CD4-positive, alpha-beta T cell treated with Interleukin-17A for 1 hour (primary cell): ENCODE data around the gene BZW2.

ENCODE experiments used
- DNase-seq: peaks from one replicate; pipeline ENCODE4 v3.0.0-alpha.2; 2020

The BZW2 gene

DNA sequence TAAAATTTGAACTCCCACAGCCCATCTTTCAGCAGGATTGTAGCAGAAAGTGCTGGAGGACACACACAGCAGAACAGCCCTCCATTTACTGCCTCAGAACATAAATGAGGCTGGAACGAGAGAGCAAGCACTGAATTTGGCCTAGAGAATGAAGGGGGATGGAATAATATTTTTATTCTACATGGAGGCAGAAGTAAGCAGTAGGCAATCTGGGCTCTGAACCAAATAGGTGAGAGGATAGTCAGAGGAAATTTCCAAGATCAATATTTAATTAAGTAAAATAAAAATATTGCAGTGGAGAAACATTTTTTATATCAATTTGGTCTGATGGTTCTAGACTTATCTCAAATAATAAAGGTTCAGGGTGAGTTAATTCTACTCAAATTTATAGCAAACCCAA, 78.4 kb downstream of the BZW2 start:
- DNase-seq = no peak

GRCh38 chr7:16726189-16726588, 80.2 kb downstream of the BZW2 start:
- DNase-seq = no peak

DNA sequence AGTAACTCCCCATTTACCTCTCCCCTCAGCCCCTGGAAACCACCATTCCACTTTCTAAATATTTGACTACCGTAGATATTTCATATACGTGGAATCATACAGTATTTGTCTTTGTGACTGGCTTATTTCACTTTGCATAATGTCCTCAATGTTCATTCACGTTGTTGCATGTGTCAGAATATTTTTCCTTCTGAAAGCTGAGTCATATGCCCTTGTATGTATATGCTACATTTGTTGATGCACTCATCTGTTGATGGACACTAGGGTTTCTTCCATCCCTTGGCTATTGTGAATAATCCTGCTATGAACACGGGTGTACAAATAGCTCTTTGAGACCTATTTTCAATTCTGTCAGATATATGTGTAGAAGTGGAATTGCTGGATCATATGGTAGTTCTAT, 81.8 kb downstream of the BZW2 start:
- DNase-seq = no peak

DNA sequence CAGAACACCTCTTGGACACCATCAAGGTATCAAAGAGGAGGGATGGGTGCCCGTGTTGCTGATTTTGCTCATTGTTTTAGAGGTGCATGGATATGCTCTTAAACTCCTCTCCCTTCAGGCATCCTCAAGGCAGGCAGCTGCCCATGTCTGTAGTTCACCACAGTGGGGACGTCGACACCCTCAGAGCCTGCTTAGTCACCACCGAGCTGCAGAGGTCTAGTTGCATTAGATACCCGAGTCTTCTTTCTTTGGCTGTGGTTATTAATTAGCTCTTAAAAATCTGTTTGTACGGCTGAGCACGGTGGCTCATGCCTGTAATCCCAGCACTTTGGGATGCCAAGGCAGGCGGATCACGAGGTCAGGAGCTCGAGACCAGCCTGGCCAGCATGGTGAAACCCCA, 82.8 kb downstream of the BZW2 start:
- no peak for DNase-seq

DNA sequence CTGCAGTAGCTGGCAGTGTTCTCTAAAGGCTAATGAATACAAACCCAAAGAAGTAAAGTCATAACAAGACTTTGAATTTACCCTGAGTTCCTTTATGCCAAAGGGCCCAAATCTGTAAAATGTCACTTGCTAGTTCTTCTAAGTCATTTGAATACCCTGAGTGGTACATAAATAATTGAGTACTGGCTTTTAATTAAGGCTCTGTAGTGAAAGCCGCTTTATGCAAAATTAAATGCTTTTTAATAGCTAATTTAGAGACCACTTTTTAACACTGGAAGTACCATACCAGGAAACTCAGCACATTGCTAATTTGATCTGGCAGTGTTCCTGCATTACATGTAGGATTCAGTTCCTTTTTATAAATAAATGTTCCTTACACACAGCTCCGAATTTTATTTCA, 83.6 kb downstream of the BZW2 start:
- no peak for DNase-seq

- no peak for DNase-seq
These were observed 85.0 kb downstream of the BZW2 start for GRCh38 chr7:16730937-16731336.

DNA sequence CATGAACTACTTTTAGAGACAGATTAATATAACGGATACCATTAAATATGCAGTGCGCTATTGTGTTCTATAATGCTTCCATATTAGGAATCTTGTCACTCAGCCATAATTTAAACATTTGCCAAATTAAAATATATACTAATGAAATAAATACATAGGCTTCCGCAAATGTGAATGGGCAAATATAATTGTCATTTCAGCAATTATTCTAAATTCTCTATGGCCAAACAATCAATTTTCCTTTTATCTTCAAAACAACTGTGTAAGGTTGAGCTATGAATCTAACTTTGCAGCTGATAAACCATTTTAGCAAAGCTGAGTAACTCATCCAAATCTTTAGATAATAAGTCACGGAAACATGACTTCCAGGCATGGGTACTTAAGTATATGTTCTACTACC, 86.8 kb downstream of the BZW2 start:
- DNase-seq = no peak

DNA sequence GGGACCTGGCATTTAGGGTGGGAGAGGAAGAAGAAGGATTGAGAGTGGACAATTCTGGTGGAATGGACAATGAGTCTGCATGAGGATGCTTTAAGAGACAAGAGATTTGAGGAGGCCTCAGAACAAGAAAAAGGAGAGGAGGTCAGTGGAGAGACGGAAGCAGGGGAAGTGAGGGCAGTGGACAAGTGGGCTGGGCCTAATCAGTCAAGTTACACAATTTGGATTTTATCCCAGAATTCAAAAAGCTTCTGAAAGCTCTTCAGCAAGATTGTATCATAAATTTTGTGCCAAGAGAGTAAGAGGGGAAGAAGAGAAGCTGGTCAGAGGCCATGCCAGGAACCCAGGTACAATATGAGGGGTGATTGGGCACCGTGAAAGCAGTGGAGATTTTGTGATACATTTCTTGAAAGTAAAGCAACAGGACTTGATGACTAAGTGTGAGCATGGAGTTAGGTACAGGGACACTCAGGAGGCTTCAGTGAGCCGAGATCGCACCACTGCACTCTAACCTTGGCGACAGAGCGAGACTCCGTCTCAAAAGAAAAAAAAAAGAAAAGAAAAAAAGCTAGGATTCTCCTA, 88.3 kb downstream of the BZW2 start:
- no peak for DNase-seq

DNA sequence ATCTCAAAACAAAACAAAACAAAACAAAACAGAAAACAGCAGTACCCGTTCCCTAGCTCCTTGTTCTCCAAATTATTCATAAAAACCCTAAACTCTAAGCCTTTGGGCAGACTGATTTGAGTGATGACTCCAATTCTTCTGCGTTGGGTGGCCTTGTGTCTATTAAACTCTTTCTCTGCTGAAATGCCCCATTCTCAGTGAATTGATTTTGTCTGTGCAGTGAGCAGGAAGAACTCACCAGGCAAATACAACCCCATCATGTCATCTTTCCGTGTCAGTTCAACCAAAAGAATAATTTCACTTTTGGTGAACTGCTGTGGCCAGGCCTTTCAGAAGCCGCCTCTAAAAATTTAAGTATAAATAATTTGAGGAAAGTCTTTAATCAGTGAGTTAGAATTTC, 89.0 kb downstream of the BZW2 start:
- DNase-seq = no peak

DNA sequence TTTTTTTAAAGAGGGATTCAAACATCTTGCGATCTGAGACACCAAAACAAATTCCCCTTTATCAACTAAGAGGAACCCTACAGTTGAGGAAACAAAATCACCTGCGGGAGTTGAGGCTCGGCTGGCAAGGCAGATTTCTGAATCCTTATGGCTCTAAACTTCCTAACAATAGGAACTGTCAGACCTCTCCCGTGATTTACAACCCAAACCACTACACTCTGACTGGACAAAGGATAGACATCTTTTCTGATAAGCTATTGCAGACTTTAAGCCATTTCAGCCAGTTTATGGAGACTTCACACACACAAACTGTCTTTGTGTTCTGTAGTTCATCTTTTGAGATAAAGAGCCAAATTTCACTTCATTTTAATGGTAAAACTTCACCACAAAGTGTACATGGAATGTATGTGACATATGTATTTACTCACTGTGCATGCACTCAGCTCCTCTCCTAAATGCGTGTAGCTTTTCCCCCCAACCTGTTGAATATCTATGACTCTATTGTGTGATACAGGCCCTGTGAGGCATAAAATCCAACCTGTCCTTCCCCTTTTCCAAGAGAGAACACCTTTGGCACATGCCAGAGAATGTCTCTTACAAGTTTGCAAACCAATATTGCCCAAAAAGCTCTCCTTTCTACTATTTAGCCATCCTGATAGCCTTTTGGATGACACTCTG, 92.2 kb downstream of the BZW2 start:
- DNase-seq = no peak

GRCh38 chr7:16739863-16740622, 94.1 kb downstream of the BZW2 start:
- no peak for DNase-seq

- no peak for DNase-seq
These were observed 94.6 kb downstream of the BZW2 start for GRCh38 chr7:16740623-16740953.

GRCh38 chr7:16740996-16741395, 95.0 kb downstream of the BZW2 start:
- no peak for DNase-seq

DNA sequence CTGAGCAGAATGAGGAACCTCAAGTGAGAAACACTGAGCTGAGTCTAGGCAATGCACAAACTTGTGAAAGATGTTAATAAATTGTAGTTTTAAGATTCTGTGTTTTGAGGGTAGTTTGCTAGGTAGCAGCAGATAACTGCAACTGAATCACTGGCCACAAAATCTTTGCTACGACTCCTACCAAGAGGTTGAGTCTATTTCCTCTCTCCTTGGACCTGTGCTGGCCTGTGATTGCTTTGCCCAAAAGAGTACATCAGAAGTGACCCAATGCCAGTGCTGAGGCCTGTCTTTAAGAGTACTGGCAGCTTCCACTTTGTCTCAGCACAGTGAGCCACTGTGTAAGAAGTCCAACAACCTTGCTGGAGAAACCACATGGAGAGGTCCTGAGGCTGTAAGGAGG, 95.7 kb downstream of the BZW2 start:
- DNase-seq = no peak

GRCh38 chr7:16742547-16742946, 96.6 kb downstream of the BZW2 start:
- no peak for DNase-seq

DNA sequence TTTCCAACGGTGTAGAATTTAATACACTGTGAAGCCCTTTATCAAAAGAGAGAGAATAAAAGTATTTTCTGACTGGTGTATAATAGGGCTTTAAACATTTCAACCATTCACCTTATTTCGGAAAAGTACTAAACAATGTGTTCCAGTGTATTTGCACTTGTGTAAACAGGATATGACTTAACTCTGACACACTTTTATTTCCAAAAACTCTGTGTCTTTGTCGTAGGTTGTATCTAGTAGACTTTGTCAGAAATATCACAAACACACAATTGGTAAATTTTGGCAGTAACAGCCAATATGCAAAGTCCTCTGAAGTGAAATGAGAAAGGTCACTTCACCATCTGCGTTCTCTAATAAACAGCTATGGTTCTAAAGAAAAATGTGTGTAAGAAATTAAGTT, 97.3 kb downstream of the BZW2 start:
- no peak for DNase-seq

DNA sequence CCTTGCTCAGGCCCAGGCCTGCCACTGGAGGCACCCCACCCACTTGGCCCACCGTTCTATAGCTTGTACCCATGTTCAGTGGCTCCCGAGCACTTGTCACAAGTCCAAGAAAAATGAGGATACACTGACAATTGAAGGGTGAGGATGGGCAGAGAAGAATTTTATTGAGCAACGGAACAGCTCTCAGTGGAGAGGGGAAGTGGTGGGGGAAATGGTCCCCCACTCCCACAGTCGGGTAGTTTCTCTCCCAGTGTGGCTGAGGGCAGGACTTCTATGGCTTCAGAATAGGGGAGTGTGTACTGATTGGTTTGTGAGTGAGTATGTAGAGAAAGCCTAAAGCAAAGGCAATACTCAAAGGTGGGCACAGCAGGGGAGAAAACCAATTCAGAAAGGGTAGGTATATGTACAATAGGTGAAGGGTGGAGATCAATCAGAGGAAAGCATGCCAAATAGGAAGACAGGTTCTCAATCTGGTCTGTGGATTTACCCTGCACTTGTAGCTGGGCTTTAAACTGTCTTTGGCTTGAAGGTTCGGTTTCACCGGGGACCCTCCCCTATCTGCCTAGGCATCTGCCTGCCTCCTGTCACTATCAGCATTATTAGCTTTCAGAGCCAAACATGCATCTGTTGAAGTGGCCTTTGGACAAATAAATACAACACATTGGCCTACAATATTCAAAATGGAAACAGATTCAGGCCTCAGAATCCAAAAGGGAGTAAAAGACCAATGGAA, 98.7 kb downstream of the BZW2 start:
- no peak for DNase-seq

GRCh38 chr7:16745645-16746044, 99.7 kb downstream of the BZW2 start:
- DNase-seq = no peak

- no peak for DNase-seq
These were observed 101.1 kb downstream of the BZW2 start for GRCh38 chr7:16747102-16747501.

- peak; percentile 50 for DNase-seq
These were observed 107.3 kb downstream of the BZW2 start, which contains the start of gene TSPAN13 for GRCh38 chr7:16753102-16753931. TSPAN13 (plus strand) TSS chr7:16753755; CDS start chr7:16753968, 213 bp downstream.

DNA sequence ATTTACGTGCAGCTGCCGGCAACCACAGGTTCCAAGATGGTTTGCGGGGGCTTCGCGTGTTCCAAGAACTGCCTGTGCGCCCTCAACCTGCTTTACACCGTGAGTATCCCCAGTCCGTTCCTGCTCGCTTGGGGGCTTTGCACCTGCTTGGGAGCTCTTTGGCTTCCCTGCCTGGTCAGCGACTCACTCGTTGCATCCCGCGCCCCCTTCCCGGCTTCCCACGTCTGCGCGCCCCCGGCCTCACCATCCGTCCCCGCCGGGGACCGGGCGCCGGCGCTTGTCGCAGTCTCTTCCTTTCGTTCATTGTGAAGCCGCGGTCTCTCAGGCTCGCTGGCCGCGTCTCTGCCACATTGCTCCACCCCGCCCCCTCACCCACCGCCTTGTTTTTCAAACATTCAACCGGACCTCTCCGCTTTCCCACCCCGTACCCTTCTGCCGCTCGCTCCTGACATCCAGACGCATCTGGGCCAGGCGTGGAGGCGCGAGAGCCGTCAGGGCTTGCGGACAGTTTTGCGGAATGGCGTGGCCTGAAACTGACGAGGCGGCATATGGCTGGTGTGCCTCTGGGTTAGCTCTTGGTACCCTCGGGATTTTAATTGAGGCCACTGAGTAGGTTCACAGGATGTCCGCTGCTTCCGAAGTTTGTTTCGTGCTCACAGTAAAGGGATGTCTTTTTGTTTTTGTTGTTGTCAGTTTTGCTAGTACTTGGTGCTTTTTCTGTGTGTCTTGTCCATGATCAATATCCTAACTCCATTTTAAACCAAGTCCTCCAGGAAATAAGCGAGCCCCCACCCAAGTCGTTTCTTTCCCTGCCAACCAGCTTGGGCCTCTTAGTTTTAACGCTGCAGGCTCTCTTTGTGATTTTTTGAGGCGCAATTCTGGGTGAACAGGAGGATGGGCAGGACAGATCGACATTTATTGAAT, 108.2 kb downstream of the BZW2 start:
- no peak for DNase-seq

DNA sequence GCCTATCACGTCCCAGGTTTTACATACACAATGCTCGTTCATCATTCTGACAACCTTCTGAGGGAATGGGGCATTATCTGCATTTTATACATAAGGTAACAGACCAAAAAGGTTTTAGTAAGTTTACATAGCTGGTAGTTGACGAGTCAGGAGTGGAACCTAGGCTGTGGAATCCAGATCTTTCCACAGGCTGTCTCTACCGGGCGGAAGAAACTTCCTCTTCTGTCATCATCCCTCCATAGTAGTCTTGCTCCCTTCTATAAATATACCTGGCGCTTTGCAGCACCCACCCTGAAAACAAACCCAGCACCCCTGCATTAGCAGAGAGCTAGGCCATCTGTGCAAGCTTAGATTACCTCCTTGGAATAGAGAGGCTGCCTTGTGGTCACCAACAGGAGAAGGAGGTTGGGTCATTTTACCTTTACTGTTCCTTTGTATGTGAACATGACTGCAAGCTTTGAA, 108.9 kb downstream of the BZW2 start:
- no peak for DNase-seq
